Mesenchymal stem cell (in vitro differentiated cells and primary cell): ENCODE results near the gene KRT36.

Source experiments
- DNase-seq: peaks from one replicate; pipeline ENCODE4 v3.0.0-alpha.2; 2013
- H2AFZ ChIP-seq: one replicate; pipeline ENCODE4 v1.6.1; 2013; ENCODE audit warnings: low read depth, mild to moderate bottlenecking, control low read depth, inconsistent platforms, low read length, moderate library complexity
- H2AK5ac ChIP-seq: 2 replicates; pipeline ENCODE4 v1.6.1; 2013; ENCODE audit warnings: low read length, moderate library complexity, mild to moderate bottlenecking, inconsistent platforms; ENCODE audit not compliant: severe bottlenecking
- H2BK120ac ChIP-seq: one replicate; pipeline ENCODE4 v1.6.1; 2013; ENCODE audit warnings: low read depth, mild to moderate bottlenecking, inconsistent platforms, low read length, moderate library complexity
- H2BK12ac ChIP-seq, 2 experiments: one replicate each; pipeline ENCODE4 v1.6.1; 2013; ENCODE audit warnings: inconsistent platforms in 2 of 2, low read length in 2 of 2, mild to moderate bottlenecking in 2 of 2, moderate library complexity in 2 of 2, control low read depth in 1 of 2
- H2BK15ac ChIP-seq: one replicate; pipeline ENCODE4 v1.6.1; 2013; ENCODE audit warnings: mild to moderate bottlenecking, low read depth, inconsistent platforms; ENCODE audit not compliant: poor library complexity, severe bottlenecking
- H2BK5ac ChIP-seq: 2 replicates; pipeline ENCODE4 v1.6.1; 2013; ENCODE audit warnings: low read depth, mild to moderate bottlenecking, low read length, control low read depth, inconsistent platforms; ENCODE audit not compliant: poor library complexity, severe bottlenecking
- H3K14ac ChIP-seq, 2 experiments: one replicate each; pipeline ENCODE4 v1.6.1; 2013; ENCODE audit warnings: inconsistent platforms in 2 of 2, low read length in 2 of 2, control low read depth in 1 of 2, mild to moderate bottlenecking in 1 of 2, moderate library complexity in 1 of 2
- H3K18ac ChIP-seq, 2 experiments: one replicate each; pipeline ENCODE4 v1.6.1; 2013; ENCODE audit warnings: inconsistent platforms in 2 of 2, low read length in 2 of 2, control low read depth in 1 of 2, low read depth in 1 of 2, mild to moderate bottlenecking in 1 of 2
- H3K23ac ChIP-seq, 2 experiments: one replicate each; pipeline ENCODE4 v1.6.1; 2013; ENCODE audit warnings: inconsistent platforms in 2 of 2, low read length in 2 of 2, mild to moderate bottlenecking in 2 of 2, moderate library complexity in 2 of 2, control low read depth in 1 of 2
- H3K27ac ChIP-seq: 2 replicates; pipeline ENCODE4 v1.5.1; 2013; ENCODE audit warnings: mild to moderate bottlenecking, moderate library complexity, low read length, control low read depth, inconsistent platforms; ENCODE audit not compliant: poor library complexity, severe bottlenecking
- H3K27me3 ChIP-seq, 2 experiments: 2 replicates each; pipeline versions ENCODE4 v1.6.1 to v1.7.0; 2013; ENCODE audit warnings: low read length in 2 of 2, mild to moderate bottlenecking in 2 of 2, moderate library complexity in 2 of 2, control low read depth in 1 of 2, inconsistent platforms in 1 of 2; ENCODE audit not compliant: control insufficient read depth in 1 of 2, insufficient read depth in 1 of 2
- H3K36me3 ChIP-seq, 2 experiments: 2 replicates each; pipeline versions ENCODE4 v1.6.1 to v1.7.0; 2013; ENCODE audit warnings: low read length in 2 of 2, control low read depth in 1 of 2, inconsistent platforms in 1 of 2, low read depth in 1 of 2, mild to moderate bottlenecking in 1 of 2; ENCODE audit not compliant: insufficient read depth in 2 of 2, control insufficient read depth in 1 of 2
- H3K4ac ChIP-seq, 2 experiments: one replicate each; pipeline ENCODE4 v1.6.1; 2013; ENCODE audit warnings: inconsistent platforms in 2 of 2, low read length in 2 of 2, mild to moderate bottlenecking in 2 of 2, moderate library complexity in 2 of 2, control low read depth in 1 of 2, low read depth in 1 of 2
- H3K4me1 ChIP-seq: 2 replicates; pipeline ENCODE4 v1.6.1; 2013; ENCODE audit warnings: low read depth, low read length, control low read depth; ENCODE audit not compliant: control insufficient read depth, insufficient read depth
- H3K4me2 ChIP-seq: 2 replicates; pipeline ENCODE4 v1.6.1; 2013; ENCODE audit warnings: low read length, mild to moderate bottlenecking, inconsistent platforms; ENCODE audit not compliant: poor library complexity, severe bottlenecking
- H3K4me3 ChIP-seq, 2 experiments: 2 replicates each; pipeline versions ENCODE4 v1.5.1 to v1.7.0; 2013; ENCODE audit warnings: low read length in 2 of 2, mild to moderate bottlenecking in 2 of 2, control low read depth in 1 of 2, low read depth in 1 of 2; ENCODE audit not compliant: insufficient read depth in 1 of 2
- H3K79me1 ChIP-seq: replicated peaks from 2 replicates; pipeline ENCODE4 v1.6.1; 2013; ENCODE audit warnings: mild to moderate bottlenecking, control low read depth, low read length, inconsistent platforms; ENCODE audit not compliant: poor library complexity, severe bottlenecking
- H3K9ac ChIP-seq: 2 replicates; pipeline ENCODE4 v1.7.0; 2013; ENCODE audit warnings: mild to moderate bottlenecking, low read length, moderate library complexity
- H3K9me3 ChIP-seq: 2 replicates; pipeline ENCODE4 v1.7.0; 2013; ENCODE audit warnings: mild to moderate bottlenecking, low read length; ENCODE audit not compliant: control insufficient read depth
- H4K8ac ChIP-seq: one replicate; pipeline ENCODE4 v1.6.1; 2013; ENCODE audit warnings: inconsistent platforms, mild to moderate bottlenecking, low read length, moderate library complexity
- H4K91ac ChIP-seq: one replicate; pipeline ENCODE4 v1.6.1; 2013; ENCODE audit warnings: mild to moderate bottlenecking, low read length, inconsistent platforms
- WGBS: methylation state at CpG from one replicate; pipeline ENCODE4 v1.1.7; 2013; ENCODE audit warnings: mixed read lengths; 5-methylcytosine and 5-hydroxymethylcytosine counted together

Gene KRT36

GRCh38 chr17:41527063-41528023 lies 37.6 kb upstream of the KRT36 start:
- Histone ChIP-seq H3K9ac (peak overlapping the region; percentile 50), H2BK5ac (no peak overlapping the region), H3K4ac (peak overlapping the region; percentile 42 to 68), H3K79me1 (peaks cover 2% of the 10 kb centered on the region), H3K27ac (no peak overlapping the region), H3K36me3 (peaks cover 0 to 25% of the 10 kb centered on the region in 2 experiments), H3K4me2 (peak overlapping the region; percentile 76), H3K27me3 (peaks cover 0 to 16% of the 10 kb centered on the region in 2 experiments), H3K18ac (peak overlapping the region; percentile 82 to 92), H4K91ac (peak overlapping the region; percentile 93), H3K4me3 (peak overlapping the region; percentile 66 to 73), H2AK5ac (no peak overlapping the region), H3K14ac (peak overlapping the region in 1 of 2 experiments; percentile 90), H4K8ac (peak overlapping the region; percentile 88), H3K4me1 (peaks cover 43% of the 10 kb centered on the region), H2BK120ac (peak overlapping the region; percentile 61), H2BK15ac (peak overlapping the region; percentile 41), H3K9me3 (no peaks in the 10 kb centered on the region), H2AFZ (peak overlapping the region; percentile 36), H2BK12ac (peak overlapping the region; percentile 42 to 49), H3K23ac (peak overlapping the region in 1 of 2 experiments; percentile 94)
- DNase-seq: peak; percentile 55
- WGBS: 7% methylated on average over 61 of the region's 62 CpGs

- no peak overlapping the region for H3K14ac ChIP-seq
- no peak overlapping the region for H2AFZ ChIP-seq
- H2BK120ac ChIP-seq: no peak overlapping the region
- H3K9ac ChIP-seq: no peak overlapping the region
- H2BK15ac ChIP-seq: no peak overlapping the region
- no peaks in the 10 kb centered on the region for H3K9me3 ChIP-seq
- no peak overlapping the region for H3K18ac ChIP-seq
- H3K27ac ChIP-seq: no peak overlapping the region
- H3K27me3 ChIP-seq: peaks cover 0 to 25% of the 10 kb centered on the region in 2 experiments
- H4K91ac ChIP-seq: no peak overlapping the region
- no peak overlapping the region for H2BK5ac ChIP-seq
- no peak overlapping the region for H3K4me3 ChIP-seq
- H3K79me1 ChIP-seq: peaks cover 2% of the 10 kb centered on the region
- peak overlapping the region; percentile 16 for H4K8ac ChIP-seq
- H3K4ac ChIP-seq: no peak overlapping the region
- DNase-seq: no peak
- H2AK5ac ChIP-seq: no peak overlapping the region
- H3K4me2 ChIP-seq: no peak overlapping the region
- H3K23ac ChIP-seq: no peak overlapping the region
- peaks cover 0 to 26% of the 10 kb centered on the region in 2 experiments for H3K36me3 ChIP-seq
- H3K4me1 ChIP-seq: peaks cover 46% of the 10 kb centered on the region
- no peak overlapping the region for H2BK12ac ChIP-seq
- 95% methylated on average over 11 of the region's 11 CpGs for WGBS
These were observed 34.6 kb upstream of the KRT36 start for GRCh38 chr17:41524261-41524660.

- Histone ChIP-seq H3K79me1 (peaks cover 2% of the 10 kb centered on the region), H2AK5ac (no peak overlapping the region), H3K14ac (peak overlapping the region in 1 of 2 experiments; percentile 39), H3K36me3 (peaks cover 0 to 26% of the 10 kb centered on the region in 2 experiments), H2AFZ (no peak overlapping the region), H2BK15ac (no peak overlapping the region), H3K4me2 (no peak overlapping the region), H4K8ac (no peak overlapping the region), H3K27me3 (peaks cover 0 to 25% of the 10 kb centered on the region in 2 experiments), H2BK120ac (no peak overlapping the region), H4K91ac (peak overlapping the region; percentile 62), H2BK12ac (peak overlapping the region; percentile 42 to 56), H3K4me1 (peaks cover 46% of the 10 kb centered on the region), H3K4me3 (no peak overlapping the region), H3K9me3 (no peaks in the 10 kb centered on the region), H2BK5ac (no peak overlapping the region), H3K4ac (no peak overlapping the region), H3K23ac (no peak overlapping the region), H3K27ac (no peak overlapping the region), H3K18ac (peak overlapping the region; percentile 12 to 55), H3K9ac (no peak overlapping the region)
- no peak for DNase-seq
- WGBS: 94% methylated on average over 19 of the region's 19 CpGs
These were observed 34.1 kb upstream of the KRT36 start for GRCh38 chr17:41523787-41524186.

- Histone ChIP-seq H3K4me3 (no peak overlapping the region), H2BK5ac (no peak overlapping the region), H3K23ac (no peak overlapping the region), H3K4me2 (no peak overlapping the region), H3K4me1 (peaks cover 44% of the 10 kb centered on the region), H3K36me3 (peaks cover 0 to 26% of the 10 kb centered on the region in 2 experiments), H3K27me3 (peaks cover 0 to 21% of the 10 kb centered on the region in 2 experiments), H4K91ac (no peak overlapping the region), H3K4ac (no peak overlapping the region), H4K8ac (no peak overlapping the region), H3K14ac (no peak overlapping the region), H2BK120ac (no peak overlapping the region), H3K9me3 (no peaks in the 10 kb centered on the region), H2BK12ac (no peak overlapping the region), H2AK5ac (no peak overlapping the region), H3K18ac (no peak overlapping the region), H3K9ac (no peak overlapping the region), H2AFZ (no peak overlapping the region), H3K27ac (no peak overlapping the region), H2BK15ac (no peak overlapping the region), H3K79me1 (peaks cover 2% of the 10 kb centered on the region)
- 85% methylated on average over 3 of the region's 4 CpGs for WGBS
- DNase-seq: no peak
These were observed 33.5 kb upstream of the KRT36 start for GRCh38 chr17:41523225-41523593.
